WTC11 (cell line): ENCODE data around the gene NR3C2. TPM values are rescaled to one million over a fixed set of nuclear protein-coding genes. Genes with fewer than 3 reads are reported as not detected.

Source experiments
- ATAC-seq: fragments of 200-7000 bp; cut with Tn5 transposase; 2 replicates; pipeline ENCODE4 v1.10.0; 2021; ENCODE audit warnings: mild to moderate bottlenecking, moderate library complexity
- CTCF ChIA-PET: fragments of 300-600 bp; sonication (Branson Sonifier 250); formaldehyde crosslinking; loops from one replicate; lab custom pipeline; 2021; ENCODE audit warnings: antibody characterized with exemption; lab: Charles Lee
- POLR2A ChIA-PET: fragments of 350-600 bp; sonication (Branson Sonifier 250); formaldehyde crosslinking; loops from one replicate; lab custom pipeline; 2021; ENCODE audit warnings: antibody characterized with exemption; lab: Charles Lee
- DNase-seq: peaks from one replicate; pipeline ENCODE4 v3.0.0; 2021; ENCODE audit warnings: low spot score
- H3K27ac Mint-ChIP-seq: 2 replicates; pipeline ENCODE4 v1.8.0; 2021; ENCODE audit warnings: mixed read lengths
- H3K27me3 Mint-ChIP-seq: 2 replicates; pipeline ENCODE4 v1.8.0; 2021; ENCODE audit warnings: low read depth, mild to moderate bottlenecking, moderate library complexity, mixed read lengths
- H3K36me3 Mint-ChIP-seq: 2 replicates; pipeline ENCODE4 v1.8.0; 2021; ENCODE audit warnings: mixed read lengths
- H3K4me1 Mint-ChIP-seq: 2 replicates; pipeline ENCODE4 v1.8.0; 2022; ENCODE audit warnings: mixed read lengths
- H3K4me3 Mint-ChIP-seq: 2 replicates; pipeline ENCODE4 v1.8.0; 2021; ENCODE audit warnings: mild to moderate bottlenecking, moderate library complexity, mixed read lengths
- H3K9me3 Mint-ChIP-seq: 2 replicates; pipeline ENCODE4 v1.8.0; 2021; ENCODE audit warnings: mixed read lengths
- AR ChIP-seq: fragments of 250-450 bp; sonication (Bioruptor Pico); IDR thresholded peaks from 2 replicates; pipeline ENCODE4 v1.9.0; 2021; ENCODE audit warnings: mild to moderate bottlenecking
- ARID4B ChIP-seq: sonication (generic); formaldehyde crosslinking; IDR thresholded peaks from 2 replicates; pipeline ENCODE4 v1.8.0; 2023; ENCODE audit warnings: missing genetic modification reagents, mild to moderate bottlenecking, borderline replicate concordance
- CDX4 ChIP-seq: fragments of 250-450 bp; sonication (Bioruptor Pico); IDR thresholded peaks from 2 replicates; pipeline ENCODE4 v1.9.0; 2021; ENCODE audit warnings: moderate library complexity, mild to moderate bottlenecking, inconsistent platforms, borderline replicate concordance
- CREB1 ChIP-seq: sonication (generic); formaldehyde crosslinking; IDR thresholded peaks from 2 replicates; pipeline ENCODE4 v1.8.0; 2023; ENCODE audit warnings: mild to moderate bottlenecking, missing genetic modification reagents
- ELF4 ChIP-seq: sonication (generic); formaldehyde crosslinking; IDR thresholded peaks from 2 replicates; pipeline ENCODE4 v1.8.1; 2022; ENCODE audit warnings: low read depth, mild to moderate bottlenecking, moderate library complexity, missing genetic modification reagents
- ERG ChIP-seq: fragments of 250-450 bp; sonication (Bioruptor Pico); IDR thresholded peaks from 2 replicates; pipeline ENCODE4 v1.8.0; 2021; ENCODE audit warnings: mild to moderate bottlenecking
- ESRRA ChIP-seq: sonication (generic); formaldehyde crosslinking; IDR thresholded peaks from 2 replicates; pipeline ENCODE4 v1.8.1; 2022; ENCODE audit warnings: mild to moderate bottlenecking, missing genetic modification reagents, borderline replicate concordance
- FOXJ3 ChIP-seq: sonication (generic); formaldehyde crosslinking; IDR thresholded peaks from 2 replicates; pipeline ENCODE4 v1.9.0; 2021; ENCODE audit warnings: missing genetic modification reagents, mild to moderate bottlenecking, borderline replicate concordance
- FOXK1 ChIP-seq: sonication (generic); formaldehyde crosslinking; IDR thresholded peaks from 2 replicates; pipeline ENCODE4 v1.8.0; 2022; ENCODE audit warnings: mild to moderate bottlenecking, moderate library complexity, missing genetic modification reagents
- FOXP1 ChIP-seq: sonication (generic); formaldehyde crosslinking; IDR thresholded peaks from 2 replicates; pipeline ENCODE4 v1.8.0; 2022; ENCODE audit warnings: missing genetic modification reagents, mild to moderate bottlenecking, moderate library complexity, borderline replicate concordance
- GTF2I ChIP-seq: fragments of 250-450 bp; sonication (Bioruptor Pico); conservative IDR thresholded peaks from 2 replicates; pipeline ENCODE4 v1.4.0; 2021; ENCODE audit warnings: mild to moderate bottlenecking
- HMGXB4 ChIP-seq: sonication (generic); formaldehyde crosslinking; IDR thresholded peaks from 2 replicates; pipeline ENCODE4 v1.8.1; 2023; ENCODE audit warnings: mild to moderate bottlenecking, moderate library complexity, missing genetic modification reagents
- IRF2 ChIP-seq: sonication (generic); formaldehyde crosslinking; IDR thresholded peaks from 2 replicates; pipeline ENCODE4 v1.8.0; 2022; ENCODE audit warnings: low read depth, missing genetic modification reagents, borderline replicate concordance
- KAT7 ChIP-seq: sonication (generic); formaldehyde crosslinking; IDR thresholded peaks from 2 replicates; pipeline ENCODE4 v1.8.1; 2023; ENCODE audit warnings: missing genetic modification reagents, mild to moderate bottlenecking, borderline replicate concordance
- MAX ChIP-seq: sonication (generic); formaldehyde crosslinking; IDR thresholded peaks from 2 replicates; pipeline ENCODE4 v1.8.0; 2022; ENCODE audit warnings: mild to moderate bottlenecking, missing genetic modification reagents
- MXD4 ChIP-seq: fragments of 250-450 bp; sonication (Bioruptor Pico); IDR thresholded peaks from 2 replicates; pipeline ENCODE4 v1.8.0; 2021; ENCODE audit warnings: mild to moderate bottlenecking, moderate library complexity, borderline replicate concordance
- NFATC4 ChIP-seq: fragments of 250-450 bp; sonication (Bioruptor Pico); IDR thresholded peaks from 2 replicates; pipeline ENCODE4 v1.9.0; 2021; ENCODE audit warnings: mild to moderate bottlenecking
- NFE2L1 ChIP-seq: sonication (generic); formaldehyde crosslinking; IDR thresholded peaks from 2 replicates; pipeline ENCODE4 v1.8.1; 2023; ENCODE audit warnings: missing genetic modification reagents
- NFYB ChIP-seq: sonication (generic); formaldehyde crosslinking; conservative IDR thresholded peaks from 2 replicates; pipeline ENCODE4 v1.8.0; 2022; ENCODE audit warnings: low read depth, missing genetic modification reagents
- NR2C2 ChIP-seq: sonication (generic); formaldehyde crosslinking; IDR thresholded peaks from 2 replicates; pipeline ENCODE4 v1.8.0; 2022; ENCODE audit warnings: mild to moderate bottlenecking, missing genetic modification reagents
- OVOL2 ChIP-seq: fragments of 250-450 bp; sonication (Bioruptor Pico); IDR thresholded peaks from 2 replicates; pipeline ENCODE4 v1.9.0; 2021; ENCODE audit warnings: mild to moderate bottlenecking, borderline replicate concordance
- RELA ChIP-seq: sonication (generic); formaldehyde crosslinking; IDR thresholded peaks from 2 replicates; pipeline ENCODE4 v1.8.1; 2022; ENCODE audit warnings: missing genetic modification reagents, mild to moderate bottlenecking, borderline replicate concordance
- SMAD4 ChIP-seq: sonication (generic); formaldehyde crosslinking; IDR thresholded peaks from 2 replicates; pipeline ENCODE4 v1.8.0; 2022; ENCODE audit warnings: mild to moderate bottlenecking, missing genetic modification reagents
- TEAD4 ChIP-seq: sonication (generic); formaldehyde crosslinking; IDR thresholded peaks from 2 replicates; pipeline ENCODE4 v1.8.0; 2022; ENCODE audit warnings: mild to moderate bottlenecking, missing genetic modification reagents
- ZBTB21 ChIP-seq: sonication (generic); formaldehyde crosslinking; IDR thresholded peaks from 2 replicates; pipeline ENCODE4 v1.8.1; 2023; ENCODE audit warnings: mild to moderate bottlenecking, missing genetic modification reagents, borderline replicate concordance
- ZNF232 ChIP-seq: sonication (generic); formaldehyde crosslinking; IDR thresholded peaks from 2 replicates; pipeline ENCODE4 v1.8.0; 2022; ENCODE audit warnings: mild to moderate bottlenecking, missing genetic modification reagents
- ZNF396 ChIP-seq: fragments of 250-450 bp; sonication (Bioruptor Pico); IDR thresholded peaks from 2 replicates; pipeline ENCODE4 v1.8.0; 2021; ENCODE audit warnings: mild to moderate bottlenecking, moderate library complexity, borderline replicate concordance
- ZNF423 ChIP-seq: fragments of 250-450 bp; sonication (Bioruptor Pico); IDR thresholded peaks from 2 replicates; pipeline ENCODE4 v2.1.2; 2022; ENCODE audit warnings: mild to moderate bottlenecking, moderate library complexity
- total RNA-seq: library from RNA; stranded (reverse); gene quantifications from 3 replicates; pipeline ENCODE4 v1.2.3, GENCODE V29; 2021

Gene NR3C2
- total RNA-seq, 1 experiment from 2014 or later = 2.8 TPM

GRCh38 chr4:148431401-148431800 lies 10.8 kb downstream of the NR3C2 start:
- ChIA-PET POLR2A (no interaction called here), CTCF (no interaction called here)
- Mint-ChIP-seq H3K27me3 (no peaks in the 10 kb centered on the region), H3K36me3 (no peaks in the 10 kb centered on the region), H3K4me3 (no peak overlapping the region), H3K9me3 (no peaks in the 10 kb centered on the region)
- DNase-seq = no peak
- TF ChIP-seq ARID4B (CRISPR knock-in tag) (no peak), NFE2L1 (no peak), ZBTB21 (CRISPR knock-in tag) (no peak), ZNF232 (CRISPR knock-in tag) (no peak), IRF2 (CRISPR knock-in tag) (no peak), GTF2I (CRISPR knock-in tag) (no peak), CREB1 (no peak), TEAD4 (CRISPR knock-in tag) (no peak), MAX (CRISPR knock-in tag) (no peak), ESRRA (CRISPR knock-in tag) (no peak), RELA (no peak), NFATC4 (no peak), FOXJ3 (CRISPR knock-in tag) (no peak), ERG (CRISPR knock-in tag) (no peak), NR2C2 (CRISPR knock-in tag) (no peak), MXD4 (CRISPR knock-in tag) (no peak), NFYB (no peak), FOXK1 (CRISPR knock-in tag) (no peak), CDX4 (CRISPR knock-in tag) (no peak)
- TF ChIP-seq, all 79 proteins: peak for 0
- ATAC-seq = no peak
- H3K4me1 Mint-ChIP-seq = no peaks in the 10 kb centered on the region; the same call in 1 of the 2 replicates
- no peak overlapping the region for H3K27ac Mint-ChIP-seq

GRCh38 chr4:148430854-148431253 lies 11.4 kb downstream of the NR3C2 start:
- Mint-ChIP-seq H3K27me3 (no peaks in the 10 kb centered on the region), H3K4me3 (no peak overlapping the region), H3K27ac (no peak overlapping the region), H3K36me3 (no peaks in the 10 kb centered on the region), H3K9me3 (no peaks in the 10 kb centered on the region), H3K4me1 (no peaks in the 10 kb centered on the region; the same call in 1 of the 2 replicates)
- CTCF ChIA-PET = no interaction called here
- POLR2A ChIA-PET = no interaction called here
- ATAC-seq (no peak), DNase-seq (no peak)
- no peak for TF ChIP-seq ELF4 (CRISPR knock-in tag)
- no peak for TF ChIP-seq ZNF423 (CRISPR knock-in tag)
- no peak for TF ChIP-seq KAT7
- TF ChIP-seq SMAD4 = no peak
- no peak for TF ChIP-seq AR (CRISPR knock-in tag)
- TF ChIP-seq NFE2L1 = no peak
- TF ChIP-seq OVOL2 (CRISPR knock-in tag) = no peak
- TF ChIP-seq ZNF396 = no peak
- no peak for TF ChIP-seq FOXP1 (CRISPR knock-in tag)
- TF ChIP-seq HMGXB4 = no peak
